Central memory CD8-positive, alpha-beta T cell (primary cell): ENCODE data around the gene VSTM5.

Source experiments
- ATAC-seq: fragments of 150-1000 bp; cut with Tn5 transposase; replicated peaks from 2 replicates; pipeline ENCODE4 v1.10.0; 2022; ENCODE audit warnings: mild to moderate bottlenecking, moderate FRiP score, moderate number of reproducible peaks; ENCODE audit not compliant: poor library complexity, severe bottlenecking; ENCODE audit errors: extremely low read depth
- DNase-seq, 2 donors: peaks; one replicate each; pipeline ENCODE4 v3.0.0; 2021; ENCODE audit warnings: low spot score in 2 of 2
- H3K27ac Mint-ChIP-seq: one replicate; pipeline ENCODE4 v1.8.0; 2022; ENCODE audit warnings: low read depth, mild to moderate bottlenecking, moderate library complexity, mixed read lengths
- H3K27me3 Mint-ChIP-seq: one replicate; pipeline ENCODE4 v1.8.0; 2022; ENCODE audit warnings: mixed read lengths
- H3K36me3 Mint-ChIP-seq: one replicate; pipeline ENCODE4 v1.8.0; 2022; ENCODE audit warnings: mild to moderate bottlenecking, moderate library complexity, mixed read lengths; ENCODE audit not compliant: insufficient read depth
- H3K4me1 Mint-ChIP-seq: one replicate; pipeline ENCODE4 v1.8.0; 2022; ENCODE audit warnings: mixed read lengths
- H3K4me3 Mint-ChIP-seq: one replicate; pipeline ENCODE4 v1.8.0; 2022; ENCODE audit warnings: mild to moderate bottlenecking, moderate library complexity, mixed read lengths
- H3K9me3 Mint-ChIP-seq: one replicate; pipeline ENCODE4 v1.8.0; 2022; ENCODE audit warnings: mixed read lengths

The VSTM5 gene

GRCh38 chr11:93857413-93858120 lies 7.1 kb upstream of the VSTM5 start:
- no peak for DNase-seq
- no peak for ATAC-seq
- Mint-ChIP-seq H3K27ac (no peak overlapping the region), H3K4me1 (no peaks in the 10 kb centered on the region), H3K4me3 (no peak overlapping the region), H3K9me3 (no peaks in the 10 kb centered on the region), H3K36me3 (no peaks in the 10 kb centered on the region), H3K27me3 (no peaks in the 10 kb centered on the region)

- ATAC-seq (no peak), DNase-seq (no peak)
- Mint-ChIP-seq H3K27ac (no peak overlapping the region), H3K9me3 (no peaks in the 10 kb centered on the region), H3K4me1 (no peaks in the 10 kb centered on the region), H3K27me3 (peaks cover 11% of the 10 kb centered on the region), H3K4me3 (no peak overlapping the region), H3K36me3 (no peaks in the 10 kb centered on the region)
Observed at GRCh38 chr11:93852242-93852641, 1.8 kb upstream of the VSTM5 start.

- no peak overlapping the region for H3K27ac Mint-ChIP-seq
- no peaks in the 10 kb centered on the region for H3K9me3 Mint-ChIP-seq
- H3K36me3 Mint-ChIP-seq = no peaks in the 10 kb centered on the region
- DNase-seq = no peak
- H3K4me3 Mint-ChIP-seq = no peak overlapping the region
- no peak for ATAC-seq
- H3K4me1 Mint-ChIP-seq = no peaks in the 10 kb centered on the region
- H3K27me3 Mint-ChIP-seq = peaks cover 11% of the 10 kb centered on the region
Observed at GRCh38 chr11:93849751-93850593, 446 bp downstream of the VSTM5 start.

GRCh38 chr11:93849201-93849600 lies 1.2 kb downstream of the VSTM5 start:
- Mint-ChIP-seq H3K36me3 (no peaks in the 10 kb centered on the region), H3K4me1 (no peaks in the 10 kb centered on the region), H3K27ac (no peak overlapping the region), H3K4me3 (no peak overlapping the region), H3K27me3 (peaks cover 11% of the 10 kb centered on the region), H3K9me3 (no peaks in the 10 kb centered on the region)
- ATAC-seq (no peak), DNase-seq (no peak)

GRCh38 chr11:93846411-93846810 lies 4.0 kb downstream of the VSTM5 start:
- DNase-seq (no peak), ATAC-seq (no peak)

GRCh38 chr11:93845181-93846092 lies 5.0 kb downstream of the VSTM5 start:
- Mint-ChIP-seq H3K4me3 (no peak overlapping the region), H3K4me1 (no peaks in the 10 kb centered on the region), H3K27ac (no peak overlapping the region), H3K36me3 (no peaks in the 10 kb centered on the region), H3K27me3 (peaks cover 11% of the 10 kb centered on the region), H3K9me3 (no peaks in the 10 kb centered on the region)
- DNase-seq (no peak), ATAC-seq (no peak)

More at GRCh38 chr11:93846411-93846810, 4.0 kb downstream of the VSTM5 start:
- H3K4me3 Mint-ChIP-seq = no peak overlapping the region
- no peaks in the 10 kb centered on the region for H3K36me3 Mint-ChIP-seq
- no peaks in the 10 kb centered on the region for H3K9me3 Mint-ChIP-seq
- H3K4me1 Mint-ChIP-seq = no peaks in the 10 kb centered on the region
- peaks cover 11% of the 10 kb centered on the region for H3K27me3 Mint-ChIP-seq
- H3K27ac Mint-ChIP-seq = no peak overlapping the region

GRCh38 chr11:93844568-93844967 lies 5.8 kb downstream of the VSTM5 start:
- no peaks in the 10 kb centered on the region for H3K36me3 Mint-ChIP-seq
- H3K27ac Mint-ChIP-seq = no peak overlapping the region
- no peak for DNase-seq
- H3K4me1 Mint-ChIP-seq = no peaks in the 10 kb centered on the region
- peaks cover 8% of the 10 kb centered on the region for H3K27me3 Mint-ChIP-seq
- no peak overlapping the region for H3K4me3 Mint-ChIP-seq
- H3K9me3 Mint-ChIP-seq = no peaks in the 10 kb centered on the region
- ATAC-seq = no peak

GRCh38 chr11:93843906-93844305 lies 6.5 kb downstream of the VSTM5 start:
- ATAC-seq (no peak), DNase-seq (no peak)
- Mint-ChIP-seq H3K4me3 (no peak overlapping the region), H3K4me1 (no peaks in the 10 kb centered on the region), H3K27me3 (peaks cover 1% of the 10 kb centered on the region), H3K36me3 (no peaks in the 10 kb centered on the region), H3K9me3 (no peaks in the 10 kb centered on the region), H3K27ac (no peak overlapping the region)

GRCh38 chr11:93842461-93842860 lies 8.0 kb downstream of the VSTM5 start:
- Mint-ChIP-seq H3K27me3 (no peaks in the 10 kb centered on the region), H3K4me3 (no peak overlapping the region)

GRCh38 chr11:93842034-93842433 lies 8.4 kb downstream of the VSTM5 start:
- DNase-seq = no peak
- no peak overlapping the region for H3K4me3 Mint-ChIP-seq
- ATAC-seq = no peak
- H3K9me3 Mint-ChIP-seq = no peaks in the 10 kb centered on the region
- H3K36me3 Mint-ChIP-seq = no peaks in the 10 kb centered on the region
- no peaks in the 10 kb centered on the region for H3K4me1 Mint-ChIP-seq
- no peaks in the 10 kb centered on the region for H3K27me3 Mint-ChIP-seq
- H3K27ac Mint-ChIP-seq = no peak overlapping the region

More at GRCh38 chr11:93842461-93842860, 8.0 kb downstream of the VSTM5 start:
- no peak overlapping the region for H3K27ac Mint-ChIP-seq
- H3K4me1 Mint-ChIP-seq = no peaks in the 10 kb centered on the region
- ATAC-seq (no peak), DNase-seq (no peak)
- no peaks in the 10 kb centered on the region for H3K9me3 Mint-ChIP-seq
- H3K36me3 Mint-ChIP-seq = no peaks in the 10 kb centered on the region

GRCh38 chr11:93841446-93841845 lies 9.0 kb downstream of the VSTM5 start:
- Mint-ChIP-seq H3K27ac (no peak overlapping the region), H3K36me3 (no peaks in the 10 kb centered on the region)

GRCh38 chr11:93840981-93841380 lies 9.4 kb downstream of the VSTM5 start:
- H3K36me3 Mint-ChIP-seq = no peaks in the 10 kb centered on the region
- ATAC-seq (no peak), DNase-seq (no peak)
- no peaks in the 10 kb centered on the region for H3K27me3 Mint-ChIP-seq
- H3K9me3 Mint-ChIP-seq = no peaks in the 10 kb centered on the region
- no peaks in the 10 kb centered on the region for H3K4me1 Mint-ChIP-seq
- H3K4me3 Mint-ChIP-seq = no peak overlapping the region
- no peak overlapping the region for H3K27ac Mint-ChIP-seq

More at GRCh38 chr11:93841446-93841845, 9.0 kb downstream of the VSTM5 start:
- H3K27me3 Mint-ChIP-seq = no peaks in the 10 kb centered on the region
- H3K4me3 Mint-ChIP-seq = no peak overlapping the region
- no peak for DNase-seq
- no peak for ATAC-seq
- H3K9me3 Mint-ChIP-seq = no peaks in the 10 kb centered on the region
- no peaks in the 10 kb centered on the region for H3K4me1 Mint-ChIP-seq
